OCI-LY7 (cell line): ENCODE results near the gene ADAMTSL3.

Experiments
- EZH2phosphoT487 ChIP-seq: fragments of 200-600 bp; sonication (generic); IDR thresholded peaks from 2 replicates; pipeline ENCODE4 v1.6.1; 2018; ENCODE audit warnings: low read depth, borderline replicate concordance, mild to moderate bottlenecking, mixed run types, antibody characterized with exemption, low read length, moderate library complexity, mixed read lengths
- TF ChIP-seq, protein P1 (sequence below): fragments of 200-600 bp; sonication (generic); conservative IDR thresholded peaks from 2 replicates; pipeline ENCODE4 v1.5.1; 2014; ENCODE audit warnings: mild to moderate bottlenecking, antibody characterized with exemption, low read length, moderate library complexity, mixed read lengths

DNA sequence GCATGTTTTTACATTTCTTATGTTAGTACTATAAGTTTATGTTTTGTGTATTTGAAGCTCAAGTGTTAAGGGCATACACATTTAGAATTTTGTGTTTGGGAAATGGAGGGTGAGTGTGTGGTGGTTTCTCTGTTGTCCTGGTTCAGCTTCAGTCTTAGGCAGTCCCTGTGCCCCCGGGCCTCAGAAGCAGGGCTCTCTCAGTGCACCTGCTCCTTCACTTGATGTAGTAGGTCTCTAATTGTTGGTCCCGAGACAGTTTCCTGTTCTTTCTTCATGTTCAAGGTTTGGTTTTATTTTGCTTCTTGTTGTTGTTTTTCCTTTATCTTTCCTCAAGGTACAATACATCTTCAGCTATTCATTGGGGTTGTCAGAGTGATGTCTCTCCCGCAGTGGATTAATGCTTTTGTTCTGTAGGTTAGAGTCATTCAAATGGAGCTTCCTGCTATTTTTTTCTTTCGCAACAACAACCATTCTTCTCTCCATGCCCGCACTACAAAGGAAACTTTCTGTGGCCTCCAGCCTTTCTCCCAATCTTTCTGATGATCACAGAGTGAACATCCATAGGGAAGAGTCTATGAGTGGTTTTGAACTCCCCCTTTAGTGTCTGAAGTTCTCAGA, 403.9 kb downstream of the ADAMTSL3 start:
- TF ChIP-seq, protein P1, sequence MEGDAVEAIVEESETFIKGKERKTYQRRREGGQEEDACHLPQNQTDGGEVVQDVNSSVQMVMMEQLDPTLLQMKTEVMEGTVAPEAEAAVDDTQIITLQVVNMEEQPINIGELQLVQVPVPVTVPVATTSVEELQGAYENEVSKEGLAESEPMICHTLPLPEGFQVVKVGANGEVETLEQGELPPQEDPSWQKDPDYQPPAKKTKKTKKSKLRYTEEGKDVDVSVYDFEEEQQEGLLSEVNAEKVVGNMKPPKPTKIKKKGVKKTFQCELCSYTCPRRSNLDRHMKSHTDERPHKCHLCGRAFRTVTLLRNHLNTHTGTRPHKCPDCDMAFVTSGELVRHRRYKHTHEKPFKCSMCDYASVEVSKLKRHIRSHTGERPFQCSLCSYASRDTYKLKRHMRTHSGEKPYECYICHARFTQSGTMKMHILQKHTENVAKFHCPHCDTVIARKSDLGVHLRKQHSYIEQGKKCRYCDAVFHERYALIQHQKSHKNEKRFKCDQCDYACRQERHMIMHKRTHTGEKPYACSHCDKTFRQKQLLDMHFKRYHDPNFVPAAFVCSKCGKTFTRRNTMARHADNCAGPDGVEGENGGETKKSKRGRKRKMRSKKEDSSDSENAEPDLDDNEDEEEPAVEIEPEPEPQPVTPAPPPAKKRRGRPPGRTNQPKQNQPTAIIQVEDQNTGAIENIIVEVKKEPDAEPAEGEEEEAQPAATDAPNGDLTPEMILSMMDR, result no peak
- TF ChIP-seq EZH2phosphoT487, result no peak
